NCI-H1105 (cell line): ENCODE data around the gene ZNF614.
"Not testable (repeated sequence)": the region's sequence is repeated elsewhere in the genome, so short reads cannot be mapped to it uniquely, and the experiment has no call there.

Experiments
- DNase-seq: peaks from one replicate; lab custom pipeline; 2025; lab: John Stamatoyannopoulos, UW

The ZNF614 gene

DNA sequence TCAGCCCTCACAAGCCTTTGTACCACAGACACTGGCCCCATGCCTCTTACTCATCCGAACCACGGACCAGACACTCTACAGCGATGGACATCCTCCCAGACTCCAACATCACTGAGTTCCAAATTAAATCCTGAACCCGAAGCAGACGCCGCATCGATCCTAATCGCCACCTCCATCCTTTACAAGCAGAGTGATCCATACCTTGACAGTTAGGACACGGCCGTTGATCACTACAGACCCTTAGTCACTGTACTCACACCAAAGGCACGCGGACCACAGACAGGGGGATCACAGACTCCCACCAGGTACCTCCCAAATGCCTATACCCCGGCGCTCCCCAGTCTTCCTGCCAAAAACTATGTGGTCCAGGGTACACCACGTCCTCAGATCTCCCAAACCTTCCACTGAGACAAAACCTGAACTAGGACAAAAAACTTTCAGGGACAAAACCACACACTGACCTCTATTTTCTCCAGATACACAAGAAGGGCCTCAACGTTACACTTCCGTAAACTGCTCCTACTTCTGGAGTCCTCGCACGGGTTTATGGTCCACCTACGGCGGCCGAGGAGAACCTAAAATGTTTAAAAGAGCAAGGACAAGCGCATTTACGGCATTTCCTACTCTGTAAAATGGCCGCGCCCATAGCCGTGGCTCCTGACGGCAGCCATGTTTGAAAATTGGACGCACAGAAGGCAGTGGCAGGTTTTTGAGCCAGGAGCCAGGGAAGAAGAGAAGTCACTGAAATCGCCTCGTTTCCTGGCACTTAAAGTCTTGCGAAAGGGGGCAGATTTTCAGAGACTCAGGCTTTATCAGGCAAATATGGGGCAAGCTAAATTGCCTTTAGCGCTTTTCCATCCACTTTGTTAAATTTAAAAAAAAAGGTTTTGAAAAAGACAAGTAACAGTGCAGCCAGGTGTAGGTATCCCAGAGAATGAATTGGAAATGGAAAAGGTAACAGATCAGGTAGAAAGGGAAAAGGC lies 41.6 kb downstream of the ZNF614 start, which contains the start of gene ZNF350:
Gene ZNF350 (minus strand): TSS at position 532 of the 983 bp plus-strand sequence. CDS start 12,480 bp downstream, outside the sequence.
- peak; percentile 93 for DNase-seq

DNA sequence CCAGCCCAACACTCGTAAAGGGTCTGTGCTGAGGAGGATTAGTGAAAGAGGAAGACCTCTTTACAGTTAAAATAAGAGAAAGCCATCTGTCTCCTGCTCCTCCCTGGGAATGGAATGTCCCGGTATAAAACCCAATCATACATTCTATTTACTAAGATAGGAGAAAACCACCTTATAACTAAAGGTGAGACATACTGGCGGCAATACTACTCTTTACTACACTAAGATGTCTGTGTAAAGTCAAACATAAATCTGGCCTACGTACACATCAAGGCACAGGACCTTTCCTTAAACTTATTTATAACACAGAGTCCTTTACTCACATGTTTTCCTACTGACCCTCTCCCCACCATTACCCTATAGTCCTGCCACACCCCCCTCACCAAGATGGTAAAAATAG lies 44.8 kb downstream of the ZNF614 start:
- DNase-seq = no peak

DNA sequence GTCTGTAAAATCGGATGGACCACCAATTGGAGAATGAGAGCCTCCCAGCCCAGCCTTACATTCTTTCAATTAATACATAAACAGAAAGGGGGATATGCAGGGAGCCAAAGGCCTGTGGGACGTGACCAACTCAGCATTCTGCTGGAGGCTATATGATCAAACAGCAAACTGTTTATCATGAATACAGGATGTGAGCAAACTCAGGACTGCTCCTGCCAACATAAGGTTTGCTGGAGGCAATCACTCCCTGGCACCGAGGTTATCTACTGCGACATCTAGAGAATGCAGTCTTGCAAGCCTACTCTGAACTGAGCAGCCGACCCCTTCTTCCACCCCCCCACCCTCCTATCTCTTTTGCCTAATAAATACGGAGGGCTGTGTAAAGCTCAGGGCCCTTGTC lies 47.3 kb downstream of the ZNF614 start:
- not testable (repeated sequence) for DNase-seq

DNA sequence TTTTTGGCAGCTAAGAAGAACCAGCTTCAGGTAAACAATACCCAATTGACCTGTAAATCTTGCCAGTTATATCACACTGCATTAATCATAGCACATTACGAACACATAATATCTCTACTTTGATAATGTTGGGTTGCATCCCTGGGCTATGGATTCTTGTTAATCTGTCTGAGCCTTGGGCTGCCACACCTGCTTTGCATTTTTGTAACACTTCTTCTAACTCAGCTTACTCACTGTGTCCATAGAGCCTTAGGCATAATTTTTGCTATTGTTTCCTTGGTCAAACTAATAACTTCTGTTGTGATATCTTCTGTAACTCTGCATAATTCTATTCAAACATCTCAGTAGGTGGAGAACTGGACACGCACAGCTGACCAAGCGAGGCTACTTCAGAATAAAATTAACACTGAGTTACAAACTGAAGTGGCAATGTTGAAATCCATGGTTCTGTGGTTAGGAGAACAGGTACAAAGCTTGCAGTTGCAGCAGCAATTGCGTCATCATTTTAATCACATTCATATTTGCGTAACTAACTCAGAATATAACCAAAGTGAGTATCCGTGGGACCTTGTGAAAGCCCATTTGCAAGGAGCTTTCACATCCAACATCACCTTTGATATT lies 48.0 kb downstream of the ZNF614 start:
- DNase-seq = no peak

- DNase-seq = no peak
Measured at GRCh38 chr19:51978882-51979281, 49.3 kb downstream of the ZNF614 start.

DNA sequence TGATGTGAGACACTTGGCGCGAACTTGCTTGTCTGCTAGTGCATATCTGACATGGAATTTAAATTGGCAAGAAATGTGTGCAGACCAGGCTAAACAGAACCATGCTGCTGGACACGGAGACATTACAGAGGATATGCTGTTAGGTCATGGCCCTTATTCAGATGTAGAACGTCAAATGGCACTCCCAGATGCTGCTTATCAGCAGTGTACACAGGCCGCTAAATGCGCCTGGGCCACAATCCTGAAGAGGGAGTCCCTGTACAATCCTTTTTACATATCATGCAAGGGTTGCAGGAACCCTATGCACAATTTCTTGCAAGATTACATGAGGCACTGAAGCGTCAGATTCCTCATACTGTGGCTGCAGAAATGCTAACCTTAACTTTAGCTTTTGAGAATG lies 50.8 kb downstream of the ZNF614 start:
- DNase-seq = no peak

- DNase-seq = no peak
Measured at GRCh38 chr19:51976852-51977251, 51.3 kb downstream of the ZNF614 start.

- not testable (repeated sequence) for DNase-seq
Measured at GRCh38 chr19:51975787-51976186, 52.4 kb downstream of the ZNF614 start.

GRCh38 chr19:51971624-51972023 lies 56.6 kb downstream of the ZNF614 start:
- no peak for DNase-seq

- no peak for DNase-seq
Measured at GRCh38 chr19:51970718-51971117, 57.5 kb downstream of the ZNF614 start.

GRCh38 chr19:51965583-51965982 lies 62.6 kb downstream of the ZNF614 start:
- no peak for DNase-seq
